Ovary (tissue), 9 donors: ENCODE measurements around the gene DNLZ. TPM values are rescaled to one million over a fixed set of nuclear protein-coding genes. Genes with fewer than 3 reads are reported as not detected.

Source experiments
- DNase-seq, 5 donors: peaks; one replicate each; pipeline ENCODE4 v3.0.0-alpha.2; 2019 to 2020
- H3K27ac ChIP-seq, 2 donors: fragments of 200-600 bp; one replicate each; pipeline versions ENCODE4 v1.5.1 to v1.8.0; 2019 to 2022
- H3K27me3 ChIP-seq: fragments of 200-600 bp; one replicate; pipeline ENCODE4 v1.8.0; 2022
- H3K36me3 ChIP-seq: fragments of 200-600 bp; sonication (generic); one replicate; pipeline ENCODE4 v1.5.1; 2019
- H3K4me1 ChIP-seq: one replicate; pipeline ENCODE4 v1.8.1; 2013; ENCODE audit warnings: mild to moderate bottlenecking, moderate library complexity; ENCODE audit not compliant: insufficient read depth
- H3K4me3 ChIP-seq: fragments of 200-600 bp; sonication (generic); one replicate; pipeline ENCODE4 v1.5.1; 2017
- H3K9me3 ChIP-seq, 2 donors: fragments of 200-600 bp in 1 of 2; sonication (generic) in 1 of 2; one replicate each; pipeline versions ENCODE4 v1.5.1 to v1.8.1; 2013 to 2019; ENCODE audit warnings: mild to moderate bottlenecking in 1 of 2, moderate library complexity in 1 of 2
- CTCF ChIP-seq, 3 donors: fragments of 450-650 bp in 2 of 3; fragments of 200-600 bp in 1 of 3; IDR thresholded peaks; one replicate each; pipeline versions ENCODE4 v1.5.1 to v1.8.0; 2016 to 2022; ENCODE audit warnings: antibody characterized with exemption in 3 of 3, mild to moderate bottlenecking in 1 of 3
- EP300 ChIP-seq: sonication (generic); formaldehyde crosslinking; IDR thresholded peaks from one replicate; pipeline ENCODE4 v1.6.1; 2017; ENCODE audit warnings: antibody characterized with exemption
- POLR2A ChIP-seq: fragments of 450-650 bp; IDR thresholded peaks from one replicate; pipeline ENCODE4 v1.6.1; 2017; ENCODE audit warnings: antibody characterized with exemption, mild to moderate bottlenecking, moderate library complexity
- WGBS, 3 donors: extraction: QIAGEN DNeasy Blood & Tissue Kit in 1 of 3; methylation state at CpG; one replicate each; pipeline versions ENCODE4 v1.1.5 to v1.1.7; 2013 to 2017; 5-methylcytosine and 5-hydroxymethylcytosine counted together
- intact Hi-C, 4 donors: fragments of 100-400 bp; cut with DNase I; formaldehyde crosslinking; loops; one replicate each; pipeline versions ENCODE4 v1.11.0 to v1.15.1; 2022 to 2023
- polyA plus RNA-seq, 2 donors: library from polyadenylated mRNA; stranded (reverse); fragments of 200-250 nt in 1 of 2; fragments of 350-450 nt in 1 of 2; fragmentation: Illumina TruSeq in 1 of 2; extraction: RNeasy Lipid Tissue Mini Kit (QIAGEN cat#74804) in 1 of 2; gene quantifications; one replicate each; pipeline ENCODE4 v1.2.3, GENCODE V29; 2013 to 2014
- total RNA-seq, 7 donors: library from RNA; depleted of rRNA in 2 of 7; stranded (reverse); fragments of >200 nt in 2 of 7; fragmentation: NEBNext Ultra II Directional in 3 of 7; extraction: Animal tissue kit (Norgen Biotek cat#: 25700) in 3 of 7; gene quantifications; one replicate each; pipeline versions ENCODE4 v1.1.0 to v1.2.4, GENCODE V29; 2016 to 2023
- donor health status: DM: no; HTN: no; CAD: no; lungs with moderate emphysema.
- donor health status: DM: no; HTN: no; CAD: no.
- donor health status: Bipolar disorder and iron deficiency.
- donor health status: DM: yes; HTN: yes; CAD: no.
- donor health status: DM: no; HTN: no; CAD: no.
- donor health status: DM: yes; HTN: yes; CAD: no.

DNLZ gene
- total and polyA plus RNA-seq, 9 donors: 1.8 to 33.3 (median 21.2) TPM

GRCh38 chr9:136365775-136366222 is 2.3 kb upstream of the DNLZ start:
- peaks cover 5% of the 10 kb centered on the region for H3K4me1 ChIP-seq
- H3K36me3 ChIP-seq: no peaks in the 10 kb centered on the region
- WGBS, 3 donors: 50 to 51% (median 51%) methylated on average over 9 of the region's 9 CpGs
- H3K27me3 ChIP-seq: no peaks in the 10 kb centered on the region
- no peak overlapping the region for H3K27ac ChIP-seq
- no peak for TF ChIP-seq POLR2A
- TF ChIP-seq CTCF (IDR thresholded peaks at IDR 0.05): no peak
- TF ChIP-seq EP300: no peak
- H3K4me3 ChIP-seq: no peak overlapping the region
- intact Hi-C loops: loop anchor here in 3 of 4 donors (2.0 to 5.0 kb wide), 3 partner anchors 48 to 53 kb away; no protein-coding TSS in a partner anchor
- H3K9me3 ChIP-seq: no peaks in the 10 kb centered on the region
- DNase-seq: no peak

- no peaks in the 10 kb centered on the region for H3K9me3 ChIP-seq
- TF ChIP-seq POLR2A (no peak), CTCF (IDR thresholded peaks at IDR 0.05) (no peak), EP300 (no peak)
- peaks cover 7% of the 10 kb centered on the region for H3K4me1 ChIP-seq
- H3K27me3 ChIP-seq: no peaks in the 10 kb centered on the region
- 56 to 64% (median 59%) methylated on average over 16 to 31 of the region's 31 CpGs for WGBS, 3 donors
- DNase-seq: peak in 1 of 5 donors; percentile 54
- H3K36me3 ChIP-seq: no peaks in the 10 kb centered on the region
- H3K4me3 ChIP-seq: no peak overlapping the region
- intact Hi-C loops: loop anchor here in 3 of 4 donors (2.0 to 5.0 kb wide), 4 partner anchors 38 to 53 kb away; partner anchors contain the start of gene GPSM1 (in 1 of the 3)
- H3K27ac ChIP-seq: no peak overlapping the region
Observed at GRCh38 chr9:136364942-136365774, 1.6 kb upstream of the DNLZ start.

- Histone ChIP-seq H3K27me3 (no peaks in the 10 kb centered on the region), H3K4me1 (peaks cover 7% of the 10 kb centered on the region), H3K36me3 (no peaks in the 10 kb centered on the region), H3K9me3 (no peaks in the 10 kb centered on the region), H3K27ac (no peak overlapping the region), H3K4me3 (peak overlapping the region; percentile 93)
- no peak for TF ChIP-seq CTCF (IDR thresholded peaks at IDR 0.05)
- no peak for TF ChIP-seq POLR2A
- TF ChIP-seq EP300: no peak
- WGBS, 3 donors: 31 to 39% (median 37%) methylated on average over 28 to 54 of the region's 54 CpGs
- intact Hi-C loops: loop anchor here in 1 of 4 donors (2.0 to 5.0 kb wide), 2 partner anchors 37 to 51 kb away; partner anchors contain the start of gene GPSM1
- DNase-seq: no peak
Observed at GRCh38 chr9:136363949-136364748, 605 bp upstream of the DNLZ start.

- no peaks in the 10 kb centered on the region for H3K9me3 ChIP-seq
- no peak overlapping the region for H3K4me3 ChIP-seq
- TF ChIP-seq POLR2A (no peak), CTCF (IDR thresholded peaks at IDR 0.05) (no peak)
- no peak overlapping the region for H3K27ac ChIP-seq
- no peaks in the 10 kb centered on the region for H3K27me3 ChIP-seq
- intact Hi-C loops: loop anchor here in 1 of 4 donors (5.0 kb wide), 1 partner anchor 35 kb away; the partner anchor contains the start of gene GPSM1
- DNase-seq: no peak
- no peaks in the 10 kb centered on the region for H3K36me3 ChIP-seq
- H3K4me1 ChIP-seq: peaks cover 7% of the 10 kb centered on the region
- WGBS, 3 donors: 83 to 96% (median 87%) methylated on average over 5 to 6 of the region's 6 CpGs
Observed at GRCh38 chr9:136362450-136362784, 1.1 kb downstream of the DNLZ start.
